Measurements from ENCODE around the gene YTHDF2.

GRCh38 chr1:28773105-28773504 lies 36.4 kb downstream of the YTHDF2 start:
- TF ChIP-seq POLR2A (IDR thresholded peaks at IDR 0.05), result no peak
- TF ChIP-seq CTCF (IDR thresholded peaks at IDR 0.05), result no peak
